Activated CD8-positive, alpha-beta memory T cell treated with anti-CD3 and anti-CD28 coated beads for 4 hours (primary cell): ENCODE data around the gene CCDC88B.

Experiments
- DNase-seq, 2 donors: peaks; one replicate each; pipeline ENCODE4 v3.0.0-alpha.2; 2020; ENCODE audit warnings: low read depth in 2 of 2

Gene CCDC88B

GRCh38 chr11:64384981-64385944, 45.3 kb downstream of the CCDC88B start:
- DNase-seq: no peak

GRCh38 chr11:64385945-64386704, 46.1 kb downstream of the CCDC88B start:
- no peak for DNase-seq

- DNase-seq: no peak
Measured at GRCh38 chr11:64387916-64388315, 47.9 kb downstream of the CCDC88B start.

- no peak for DNase-seq
Measured at GRCh38 chr11:64388894-64389293, 48.9 kb downstream of the CCDC88B start.

GRCh38 chr11:64389851-64390250, 49.8 kb downstream of the CCDC88B start:
- DNase-seq: no peak

GRCh38 chr11:64390558-64390957, 50.6 kb downstream of the CCDC88B start:
- DNase-seq: no peak

- no peak for DNase-seq
Measured at GRCh38 chr11:64391839-64392238, 51.8 kb downstream of the CCDC88B start.

GRCh38 chr11:64395545-64396078, 55.6 kb downstream of the CCDC88B start:
- no peak for DNase-seq

- no peak for DNase-seq
Measured at GRCh38 chr11:64396079-64396591, 56.1 kb downstream of the CCDC88B start.

GRCh38 chr11:64400102-64400501, 60.1 kb downstream of the CCDC88B start:
- no peak for DNase-seq

- DNase-seq: no peak
Measured at GRCh38 chr11:64400667-64401066, 60.7 kb downstream of the CCDC88B start.

- no peak for DNase-seq
Measured at GRCh38 chr11:64401775-64402174, 61.8 kb downstream of the CCDC88B start.

GRCh38 chr11:64403106-64403505, 63.1 kb downstream of the CCDC88B start:
- no peak for DNase-seq

GRCh38 chr11:64406221-64406946, 66.4 kb downstream of the CCDC88B start:
- no peak for DNase-seq
